Fibroblast of lung (primary cell): ENCODE results near the gene SPDYE16. TPM values are rescaled to one million over a fixed set of nuclear protein-coding genes. Genes with fewer than 3 reads are reported as not detected.
"Not testable (repeated sequence)": the region's sequence is repeated elsewhere in the genome, so short reads cannot be mapped to it uniquely, and the experiment has no call there.

Source experiments
- DNase-seq, 2 donors: peaks; one replicate each; pipeline versions ENCODE4 v3.0.0 to v3.0.0-alpha.2; 2010; ENCODE audit warnings: low read depth in 2 of 2
- H2AFZ ChIP-seq: 2 replicates; pipeline ENCODE4 v1.5.1; 2012; ENCODE audit warnings: low read length, control low read depth, inconsistent platforms
- H3K27ac ChIP-seq: 2 replicates; pipeline ENCODE4 v1.5.1; 2011; ENCODE audit warnings: low read length, control low read depth; ENCODE audit not compliant: insufficient read depth
- H3K27me3 ChIP-seq: 2 replicates; pipeline ENCODE4 v1.5.1; 2011; ENCODE audit warnings: mild to moderate bottlenecking, low read length; ENCODE audit not compliant: control insufficient read depth, insufficient read depth
- H3K36me3 ChIP-seq: 2 replicates; pipeline ENCODE4 v1.5.1; 2011; ENCODE audit warnings: low read length; ENCODE audit not compliant: control insufficient read depth, insufficient read depth
- H3K4me1 ChIP-seq: 2 replicates; pipeline ENCODE4 v1.5.1; 2011; ENCODE audit warnings: low read length; ENCODE audit not compliant: control insufficient read depth, insufficient read depth; ENCODE audit errors: extremely low read depth
- H3K4me2 ChIP-seq: 2 replicates; pipeline ENCODE4 v1.5.1; 2011; ENCODE audit warnings: low read length, control low read depth; ENCODE audit not compliant: insufficient read depth; ENCODE audit errors: extremely low read depth
- H3K4me3 ChIP-seq, 4 experiments: fragments of 200-600 bp in 1 of 4; sonication (generic) in 1 of 4; replicated peaks in 1 of 4; 2 replicates each; pipeline ENCODE4 v1.5.1; 2011 to 2016; ENCODE audit warnings: low read length in 4 of 4, low read depth in 3 of 4, mild to moderate bottlenecking in 3 of 4, control low read depth in 2 of 4, inconsistent platforms in 1 of 4, mixed read lengths in 1 of 4; ENCODE audit not compliant: insufficient read depth in 1 of 4; ENCODE audit errors: control extremely low read depth in 1 of 4
- H3K79me2 ChIP-seq: 2 replicates; pipeline ENCODE4 v1.5.1; 2012; ENCODE audit warnings: mild to moderate bottlenecking, low read length, inconsistent platforms; ENCODE audit not compliant: control insufficient read depth, insufficient read depth
- H3K9ac ChIP-seq: 2 replicates; pipeline ENCODE4 v1.5.1; 2011; ENCODE audit warnings: mild to moderate bottlenecking, low read length, control low read depth; ENCODE audit not compliant: insufficient read depth
- H3K9me3 ChIP-seq: 2 replicates; pipeline ENCODE4 v1.5.1; 2012; ENCODE audit warnings: low read depth, low read length; ENCODE audit not compliant: control insufficient read depth, insufficient read depth
- H4K20me1 ChIP-seq: 2 replicates; pipeline ENCODE4 v1.5.1; 2011; ENCODE audit warnings: low read length; ENCODE audit not compliant: control insufficient read depth, insufficient read depth; ENCODE audit errors: extremely low read depth
- EZH2 ChIP-seq: IDR thresholded peaks from 2 replicates; pipeline ENCODE4 v1.5.1; 2012; ENCODE audit warnings: low read length, control low read depth, mild to moderate bottlenecking; ENCODE audit errors: missing control alignments
- polyA plus RNA-seq, 2 donors: library from polyadenylated mRNA; depleted of rRNA in 1 of 2; stranded (reverse) in 1 of 2; unstranded in 1 of 2; fragments of >200 nt; gene quantifications; 2 replicates each; pipeline ENCODE4 v1.2.1, GENCODE V29; 2011 to 2012; ENCODE audit warnings: missing spikeins in 1 of 2
- total RNA-seq: library from RNA; depleted of rRNA; stranded (reverse); fragments of >200 nt; gene quantifications from 2 replicates; pipeline ENCODE4 v1.2.1, GENCODE V29; 2014
- TF ChIP-seq, protein P1 (sequence below), 2 donors: IDR thresholded peaks in 1 of 2; conservative IDR thresholded peaks in 1 of 2; 1 replicate in 1 of 2; 2 replicates in 1 of 2; pipeline ENCODE4 v1.5.1; 2011 to 2012; ENCODE audit warnings: low read length in 2 of 2, control low read depth in 1 of 2, inconsistent platforms in 1 of 2, low read depth in 1 of 2, mild to moderate bottlenecking in 1 of 2

SPDYE16 gene
- total and polyA plus RNA-seq, 2 donors (not counting 1 experiment from before 2014, with no cell fraction given): 0.17 TPM; not detected in 1

DNA sequence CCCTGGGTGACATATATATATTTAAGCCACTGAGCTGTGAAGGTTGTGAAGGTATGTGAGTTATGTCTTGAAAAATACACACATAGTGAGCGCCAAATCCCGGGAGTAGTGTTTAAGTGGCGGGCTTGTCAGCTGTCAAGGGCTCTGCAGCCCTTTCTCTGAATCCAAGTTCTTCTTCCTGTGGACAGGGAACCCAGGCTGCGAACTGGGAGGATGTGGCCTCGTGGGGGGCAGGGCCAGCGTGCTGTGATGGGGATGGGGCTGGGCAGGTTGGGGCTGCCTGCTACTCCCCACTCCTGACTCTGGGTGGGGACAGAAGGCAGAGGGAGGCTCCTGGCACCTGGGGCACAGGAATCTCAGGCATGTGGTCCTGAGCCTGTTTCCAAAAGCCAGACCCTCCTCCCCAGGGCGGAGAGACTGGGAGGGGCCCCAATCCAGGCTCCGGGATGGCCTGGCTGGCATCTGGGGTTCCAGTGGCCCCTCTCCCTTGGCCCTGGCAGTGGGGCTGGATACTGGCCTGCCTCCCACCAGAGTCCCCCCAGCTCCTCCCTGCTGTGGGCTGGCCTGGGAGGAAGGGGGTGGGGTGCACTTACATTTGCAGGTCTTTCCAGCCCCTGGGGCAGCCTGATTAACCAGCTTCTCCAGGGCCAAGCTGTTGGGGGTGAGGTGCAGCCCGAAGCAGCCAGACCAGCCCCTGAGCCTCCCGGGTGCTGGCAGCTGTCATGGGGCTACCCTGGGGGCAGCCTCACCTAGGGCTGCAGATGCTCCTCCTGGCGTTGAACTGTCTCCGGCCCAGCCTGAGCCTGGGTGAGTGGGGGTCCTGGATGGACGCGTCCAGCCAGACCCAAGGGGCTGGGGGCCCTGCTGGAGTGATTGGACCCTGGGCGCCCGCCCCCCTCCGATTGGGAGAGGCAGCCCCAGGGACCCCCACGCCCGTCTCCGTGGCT lies 32.9 kb downstream of the SPDYE16 start, which contains the start of gene UPK3B:
TSS of gene UPK3B (plus strand) at position 622 of the 947 bp plus-strand sequence. CDS start at position 723, 101 bp downstream.
- H3K9ac ChIP-seq: no peak within 1 kb of the TSS
- peaks cover 2% of the 10 kb centered on the region for H3K36me3 ChIP-seq
- DNase-seq: peak in 1 of 2 donors; percentile 27

DNA sequence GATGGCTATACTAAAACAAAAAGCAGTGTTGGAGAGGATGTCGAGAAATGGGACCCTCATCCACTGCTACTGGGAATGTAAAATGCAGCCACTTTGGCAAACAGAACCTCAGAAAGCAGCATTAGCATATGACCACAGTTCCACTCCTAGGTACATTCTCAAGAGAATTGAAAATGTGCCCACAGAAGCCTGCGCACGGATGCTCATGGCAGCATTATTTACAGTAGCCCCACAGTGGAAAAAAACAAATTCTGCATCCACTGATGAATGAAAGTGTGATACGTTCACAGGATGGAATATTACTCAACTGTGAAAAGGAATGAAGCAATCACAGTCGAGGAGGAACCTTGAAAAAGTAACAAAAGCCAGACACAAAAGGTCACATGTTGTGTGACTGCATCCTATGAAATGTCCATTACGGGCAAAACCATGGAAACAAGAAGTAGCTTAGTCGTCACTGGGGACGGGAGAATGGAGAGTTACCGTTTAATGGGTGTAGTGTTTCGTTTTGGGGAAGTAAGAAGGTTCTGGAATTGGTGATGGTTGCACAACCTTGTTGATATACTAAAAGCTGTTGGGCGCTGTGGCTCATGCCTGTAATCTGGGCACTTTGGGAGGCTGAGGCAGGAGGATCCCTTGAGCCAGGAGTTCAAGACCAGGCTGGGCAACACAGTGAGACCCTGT lies 35.2 kb downstream of the SPDYE16 start:
- no peak overlapping the region for H3K9ac ChIP-seq
- H3K27me3 ChIP-seq: no peaks in the 10 kb centered on the region
- H3K36me3 ChIP-seq: peaks cover 2% of the 10 kb centered on the region
- H3K79me2 ChIP-seq: no peaks in the 10 kb centered on the region
- no peaks in the 10 kb centered on the region for H3K4me1 ChIP-seq
- no peak overlapping the region for H3K27ac ChIP-seq
- no peaks in the 10 kb centered on the region for H4K20me1 ChIP-seq
- no peak for DNase-seq
- no peak overlapping the region for H3K4me2 ChIP-seq
- no peak overlapping the region for H3K4me3 ChIP-seq
- no peaks in the 10 kb centered on the region for H3K9me3 ChIP-seq
- no peak overlapping the region for H2AFZ ChIP-seq
- TF ChIP-seq EZH2: no peak
- TF ChIP-seq, protein P1, sequence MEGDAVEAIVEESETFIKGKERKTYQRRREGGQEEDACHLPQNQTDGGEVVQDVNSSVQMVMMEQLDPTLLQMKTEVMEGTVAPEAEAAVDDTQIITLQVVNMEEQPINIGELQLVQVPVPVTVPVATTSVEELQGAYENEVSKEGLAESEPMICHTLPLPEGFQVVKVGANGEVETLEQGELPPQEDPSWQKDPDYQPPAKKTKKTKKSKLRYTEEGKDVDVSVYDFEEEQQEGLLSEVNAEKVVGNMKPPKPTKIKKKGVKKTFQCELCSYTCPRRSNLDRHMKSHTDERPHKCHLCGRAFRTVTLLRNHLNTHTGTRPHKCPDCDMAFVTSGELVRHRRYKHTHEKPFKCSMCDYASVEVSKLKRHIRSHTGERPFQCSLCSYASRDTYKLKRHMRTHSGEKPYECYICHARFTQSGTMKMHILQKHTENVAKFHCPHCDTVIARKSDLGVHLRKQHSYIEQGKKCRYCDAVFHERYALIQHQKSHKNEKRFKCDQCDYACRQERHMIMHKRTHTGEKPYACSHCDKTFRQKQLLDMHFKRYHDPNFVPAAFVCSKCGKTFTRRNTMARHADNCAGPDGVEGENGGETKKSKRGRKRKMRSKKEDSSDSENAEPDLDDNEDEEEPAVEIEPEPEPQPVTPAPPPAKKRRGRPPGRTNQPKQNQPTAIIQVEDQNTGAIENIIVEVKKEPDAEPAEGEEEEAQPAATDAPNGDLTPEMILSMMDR (conservative IDR thresholded peaks at IDR 0.05 in 1 of 2, IDR thresholded peaks at IDR 0.05 in 1 of 2; ENCODE audit: low read depth in 1 of 2, low read length in 2 of 2): no peak

More for the DNA sequence above, 32.9 kb downstream of the SPDYE16 start, which contains the start of gene UPK3B:
- TF ChIP-seq EZH2: no peak
- TF ChIP-seq, protein P1 (conservative IDR thresholded peaks at IDR 0.05 in 1 of 2, IDR thresholded peaks at IDR 0.05 in 1 of 2; ENCODE audit: low read depth in 1 of 2, low read length in 2 of 2): no peak
- Histone ChIP-seq H3K79me2 (no peaks in the 10 kb centered on the region), H3K4me1 (no peaks in the 10 kb centered on the region), H2AFZ (no peak within 1 kb of the TSS), H4K20me1 (no peaks in the 10 kb centered on the region), H3K27me3 (no peaks in the 10 kb centered on the region), H3K4me2 (no peak within 1 kb of the TSS), H3K27ac (no peak within 1 kb of the TSS), H3K4me3 (no peak within 1 kb of the TSS), H3K9me3 (no peaks in the 10 kb centered on the region)

DNA sequence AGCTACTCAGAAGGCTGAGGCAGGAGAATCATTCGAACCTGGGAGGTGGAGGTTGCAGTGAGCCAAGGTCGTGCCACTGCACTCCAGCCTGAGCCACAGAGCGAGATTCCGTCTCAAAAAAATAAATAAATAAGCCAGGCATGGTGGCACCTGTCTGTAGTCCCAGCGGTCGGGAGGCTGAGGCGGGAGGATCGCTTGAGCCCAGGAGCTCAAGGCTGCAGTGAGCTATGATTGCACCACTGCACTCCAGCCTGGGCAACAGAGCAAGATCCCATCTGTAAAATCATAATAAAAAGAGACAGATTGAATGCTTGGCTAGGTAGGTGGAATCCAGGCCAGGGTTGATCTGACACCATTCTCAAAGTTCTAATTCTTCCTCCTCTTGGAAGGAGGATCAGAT lies 36.5 kb downstream of the SPDYE16 start:
- not testable (repeated sequence) for H3K4me1 ChIP-seq, H3K4me3 ChIP-seq, H3K9me3 ChIP-seq, H3K27me3 ChIP-seq, H3K4me2 ChIP-seq, H3K9ac ChIP-seq, DNase-seq, H2AFZ ChIP-seq, H3K27ac ChIP-seq, H4K20me1 ChIP-seq, H3K79me2 ChIP-seq, H3K36me3 ChIP-seq
